GM12878 (cell line): ENCODE data around the gene MRTFB. TPM values are rescaled to one million over a fixed set of nuclear protein-coding genes. Genes with fewer than 3 reads are reported as not detected.

Source experiments
- ATAC-seq: fragments of 200-7000 bp; cut with Tn5 transposase; 3 replicates; pipeline ENCODE4 v1.9.1; 2020; ENCODE audit warnings: mild to moderate bottlenecking, moderate library complexity
- BruUV-seq: library from RNA; stranded (reverse); fragments of 400-500 nt; replicated peaks from 2 replicates; lab custom pipeline; 2021; lab: Mats Ljungman, UMichigan
- CTCF ChIA-PET: fragments of 300-600 bp; sonication (Branson Sonifier 250); formaldehyde crosslinking; extraction: SDS; loops from one replicate; lab custom pipeline; 2021; ENCODE audit warnings: inconsistent platforms; lab: Yijun Ruan, JAX
- POLR2A ChIA-PET: fragments of 350-600 bp; formaldehyde crosslinking; extraction: SDS; loops from one replicate; lab custom pipeline; 2021; ENCODE audit warnings: inconsistent platforms; lab: Charles Lee
- RAD21 ChIA-PET: fragments of 300-600 bp; sonication (Branson Sonifier 250); formaldehyde crosslinking; loops from one replicate; lab custom pipeline; 2023; ENCODE audit warnings: antibody characterized with exemption; ENCODE audit not compliant: unreplicated experiment; lab: Charles Lee
- SMC1A ChIA-PET: fragments of 300-600 bp; sonication (Branson Sonifier 250); formaldehyde crosslinking; loops from one replicate; lab custom pipeline; 2023; ENCODE audit not compliant: unreplicated experiment, uncharacterized antibody; lab: Charles Lee
- DNase-seq: peaks from one replicate; pipeline ENCODE4 v3.0.0-alpha.2; 2011; ENCODE audit warnings: low read depth, low spot score
- FAIRE-seq: peaks from 3 replicates; lab custom pipeline; 2011; peaks lifted over from hg19 to GRCh38; lab: Jason Lieb, UNC
- H2AFZ ChIP-seq: 2 replicates; pipeline ENCODE4 v1.6.0; 2011; ENCODE audit warnings: low read depth, low read length, control low read depth; ENCODE audit not compliant: control insufficient read depth
- H3K27ac ChIP-seq: 2 replicates; pipeline ENCODE4 v1.5.1; 2011; ENCODE audit warnings: control low read depth; ENCODE audit not compliant: control insufficient read depth, insufficient read depth
- H3K27me3 ChIP-seq, 2 experiments: replicated peaks in 1 of 2; 2 replicates each; pipeline versions ENCODE4 v1.6.0 to v1.6.1; 2011; ENCODE audit warnings: low read length in 1 of 2; ENCODE audit not compliant: control insufficient read depth in 2 of 2, insufficient read depth in 2 of 2
- H3K36me3 ChIP-seq, 2 experiments: 2 replicates each; pipeline ENCODE4 v1.5.1; 2011; ENCODE audit warnings: low read length in 1 of 2; ENCODE audit not compliant: control insufficient read depth in 2 of 2, insufficient read depth in 2 of 2
- H3K4me1 ChIP-seq: 2 replicates; pipeline ENCODE4 v1.6.1; 2011; ENCODE audit warnings: mild to moderate bottlenecking, low read length, moderate library complexity, mixed read lengths; ENCODE audit not compliant: control insufficient read depth, insufficient read depth
- H3K4me2 ChIP-seq: 2 replicates; pipeline ENCODE4 v1.6.0; 2011; ENCODE audit warnings: control low read depth; ENCODE audit not compliant: control insufficient read depth, insufficient read depth
- H3K4me3 ChIP-seq: fragments of 200-600 bp; sonication (generic); 2 replicates; pipeline ENCODE4 v1.5.1; 2016
- H3K79me2 ChIP-seq: 2 replicates; pipeline ENCODE4 v1.6.0; 2011; ENCODE audit warnings: low read length; ENCODE audit not compliant: control insufficient read depth, insufficient read depth
- H3K9ac ChIP-seq: 2 replicates; pipeline ENCODE4 v1.8.0; 2011; ENCODE audit warnings: low read length, control low read depth, mixed read lengths; ENCODE audit not compliant: control insufficient read depth, insufficient read depth
- H3K9me3 ChIP-seq: replicated peaks from 3 replicates; pipeline ENCODE4 v1.5.1; 2011; ENCODE audit warnings: mild to moderate bottlenecking, low read length; ENCODE audit not compliant: control insufficient read depth, insufficient read depth
- H4K20me1 ChIP-seq: 2 replicates; pipeline ENCODE4 v1.6.0; 2011; ENCODE audit not compliant: control insufficient read depth, insufficient read depth
- BACH1 ChIP-seq: fragments of 450-650 bp; IDR thresholded peaks from 2 replicates; pipeline ENCODE4 v1.6.1; 2017; ENCODE audit warnings: mild to moderate bottlenecking, borderline replicate concordance
- CBFB ChIP-seq: IDR thresholded peaks from 2 replicates; pipeline ENCODE4 v1.6.1; 2016; ENCODE audit warnings: antibody characterized with exemption, low read depth
- CBX5 ChIP-seq: sonication (generic); IDR thresholded peaks from 2 replicates; pipeline ENCODE4 v1.6.1; 2016; ENCODE audit warnings: low read depth, moderate library complexity, mild to moderate bottlenecking, inconsistent platforms
- CHD2 ChIP-seq: IDR thresholded peaks from 2 replicates; pipeline ENCODE4 v1.6.1; 2011; ENCODE audit warnings: low read depth, low read length, improper control_type of control experiment, borderline replicate concordance
- CREB1 ChIP-seq: IDR thresholded peaks from 2 replicates; pipeline ENCODE4 v1.6.1; 2012; ENCODE audit warnings: low read depth, mild to moderate bottlenecking, inconsistent platforms
- CREM ChIP-seq: IDR thresholded peaks from 2 replicates; pipeline ENCODE4 v1.6.1; 2014; ENCODE audit warnings: antibody characterized with exemption, low read depth
- E2F4 ChIP-seq: IDR thresholded peaks from 2 replicates; pipeline ENCODE4 v1.6.1; 2012; ENCODE audit warnings: low read depth, low read length, improper control_type of control experiment
- EED ChIP-seq: sonication (generic); IDR thresholded peaks from 2 replicates; pipeline ENCODE4 v1.6.1; 2016; ENCODE audit warnings: antibody characterized with exemption, low read depth
- MXI1 ChIP-seq: fragments of 150-350 bp; IDR thresholded peaks from 2 replicates; pipeline ENCODE4 v1.6.1; 2011; ENCODE audit warnings: low read depth, mild to moderate bottlenecking, inconsistent platforms, low read length, improper control_type of control experiment
- NFYA ChIP-seq: IDR thresholded peaks from 2 replicates; pipeline ENCODE4 v1.6.1; 2011; ENCODE audit warnings: low read depth, mild to moderate bottlenecking, low read length, improper control_type of control experiment, borderline replicate concordance
- NR2C1 ChIP-seq: fragments of 450-650 bp; IDR thresholded peaks from 2 replicates; pipeline ENCODE4 v1.6.1; 2017; ENCODE audit warnings: antibody characterized with exemption, mild to moderate bottlenecking, moderate library complexity
- TAF1 ChIP-seq: IDR thresholded peaks from 2 replicates; pipeline ENCODE4 v1.6.1; 2011; ENCODE audit warnings: mild to moderate bottlenecking, low read depth, low read length, borderline replicate concordance
- TCF12 ChIP-seq: IDR thresholded peaks from 2 replicates; pipeline ENCODE4 v1.6.1; 2011; ENCODE audit warnings: low read depth, mild to moderate bottlenecking, low read length
- YBX1 ChIP-seq: fragments of 450-650 bp; IDR thresholded peaks from 2 replicates; pipeline ENCODE4 v1.6.1; 2016; ENCODE audit warnings: antibody characterized with exemption
- ZSCAN29 ChIP-seq: fragments of 450-650 bp; IDR thresholded peaks from 2 replicates; pipeline ENCODE4 v1.6.1; 2017; ENCODE audit warnings: mild to moderate bottlenecking, moderate library complexity
- WGBS: methylation state at CpG from one replicate; pipeline ENCODE4 v1.1.6; 2016; ENCODE audit warnings: low lambda C conversion rate; ENCODE audit not compliant: insufficient replicate concordance, insufficient coverage; ENCODE audit errors: missing lambda C conversion rate; 5-methylcytosine and 5-hydroxymethylcytosine counted together
- in situ Hi-C: fragments of 300-500 bp; cut with MboI; formaldehyde crosslinking; loops from 9 replicates; pipeline ENCODE4 v1.14.3; 2018; ENCODE audit warnings: mixed read lengths
- intact Hi-C: fragments of 100-400 bp; cut with micrococcal nuclease; formaldehyde crosslinking; loops from one replicate; pipeline ENCODE4 v1.14.2; 2022; ENCODE audit not compliant: unreplicated experiment
- polyA plus RNA-seq, 11 experiments: library from polyadenylated mRNA; depleted of rRNA in 4 of 11; unstranded in 6 of 11; stranded (reverse) in 5 of 11; fragments of >200 nt; fragmentation: Nextera tagmentation in 4 of 11; fragmentation: Illumina TruSeq in 1 of 11; extraction: Ambion mirVana in 4 of 11; extraction: Trizol in 1 of 11; gene quantifications; 1 replicate in 1 of 11; 2 replicates in 10 of 11; pipeline versions ENCODE4 v1.2.1 to v1.2.3, GENCODE V29; 2011 to 2016; ENCODE audit warnings: inconsistent platforms in 2 of 11, missing spikeins in 2 of 11, low read depth in 1 of 11
- total RNA-seq, 4 experiments: library from RNA; depleted of rRNA in 3 of 4; stranded (reverse); fragments of >200 nt in 3 of 4; fragmentation: Illumina TruSeq in 1 of 4; extraction: Trizol in 1 of 4; gene quantifications; 2 replicates each; pipeline versions ENCODE4 v1.2.1 to v1.2.3, GENCODE V29; 2013 to 2021
- TF ChIP-seq, protein P1 (sequence below): IDR thresholded peaks from 2 replicates; pipeline ENCODE4 v1.6.1; 2012; ENCODE audit warnings: low read depth, low read length, improper control_type of control experiment
- TF ChIP-seq, protein P2 (sequence below): fragments of 450-650 bp; IDR thresholded peaks from 2 replicates; pipeline ENCODE4 v1.6.1; 2017; ENCODE audit warnings: mild to moderate bottlenecking, moderate library complexity
- TF ChIP-seq, protein P3 (sequence below): IDR thresholded peaks from 2 replicates; pipeline ENCODE4 v1.6.1; 2011; ENCODE audit warnings: borderline replicate concordance, low read depth, mild to moderate bottlenecking, moderate library complexity, low read length; ENCODE audit not compliant: insufficient read depth, poor library complexity, severe bottlenecking

Gene MRTFB
- total and polyA plus RNA-seq, 10 of the 15 experiments (the other 5 are each of a cell fraction or from before 2014, with no cell fraction given): 2.1 to 14.3 (median 8.0) TPM

DNA sequence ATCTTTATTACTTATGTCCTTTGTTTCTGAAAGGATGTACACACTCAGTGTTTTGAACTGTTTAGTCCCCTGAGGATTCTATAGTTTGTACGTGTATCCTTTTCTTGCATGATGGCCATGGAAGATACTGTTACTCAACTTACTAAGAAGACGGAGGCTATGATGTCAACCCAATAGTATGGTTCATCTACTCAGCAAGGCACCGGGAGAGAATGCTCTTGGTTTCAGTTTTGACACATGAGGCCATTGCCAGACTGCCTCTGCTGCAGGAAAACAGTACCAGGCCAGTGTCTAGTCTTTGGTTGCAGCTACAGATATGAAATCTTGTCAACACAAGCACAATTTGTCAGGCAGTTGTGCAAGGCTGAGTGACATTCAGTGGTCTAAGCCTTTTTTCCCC lies 134.5 kb downstream of the MRTFB start:
- ATAC-seq (peak; percentile 65), FAIRE-seq (peak; percentile 44), DNase-seq (no peak)
- no TSS peak for BruUV-seq
- in situ Hi-C loops (no loop called here), intact Hi-C loops (no loop called here)
- H2AFZ ChIP-seq: no peak overlapping the region
- H3K4me1 ChIP-seq: peaks cover 8% of the 10 kb centered on the region
- POLR2A ChIA-PET: interaction anchor here (0.6 kb wide), 1 partner anchor 137 kb away, joined by 3 read pairs; no protein-coding TSS in a partner anchor
- CTCF ChIA-PET: no interaction called here
- no peak overlapping the region for H3K9ac ChIP-seq
- H3K4me3 ChIP-seq: no peak overlapping the region
- RAD21 ChIA-PET: no interaction called here
- no peaks in the 10 kb centered on the region for H3K9me3 ChIP-seq
- H3K27ac ChIP-seq: no peak overlapping the region
- no peak for TF ChIP-seq CHD2
- no peak for TF ChIP-seq CBFB
- 0 out of 2 replicates have a peak, but pooled peaks have one; percentile 25 for TF ChIP-seq CREB1
- TF ChIP-seq CREM: peak; percentile 12; the same call in 1 of the 2 replicates
- TF ChIP-seq NR2C1: no peak
- TF ChIP-seq, protein P1, sequence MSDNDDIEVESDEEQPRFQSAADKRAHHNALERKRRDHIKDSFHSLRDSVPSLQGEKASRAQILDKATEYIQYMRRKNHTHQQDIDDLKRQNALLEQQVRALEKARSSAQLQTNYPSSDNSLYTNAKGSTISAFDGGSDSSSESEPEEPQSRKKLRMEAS: no peak
- TF ChIP-seq BACH1: no peak
- TF ChIP-seq NFYA: no peak
- no peak for TF ChIP-seq ZSCAN29
- no peak for TF ChIP-seq YBX1
- TF ChIP-seq, protein P2, sequence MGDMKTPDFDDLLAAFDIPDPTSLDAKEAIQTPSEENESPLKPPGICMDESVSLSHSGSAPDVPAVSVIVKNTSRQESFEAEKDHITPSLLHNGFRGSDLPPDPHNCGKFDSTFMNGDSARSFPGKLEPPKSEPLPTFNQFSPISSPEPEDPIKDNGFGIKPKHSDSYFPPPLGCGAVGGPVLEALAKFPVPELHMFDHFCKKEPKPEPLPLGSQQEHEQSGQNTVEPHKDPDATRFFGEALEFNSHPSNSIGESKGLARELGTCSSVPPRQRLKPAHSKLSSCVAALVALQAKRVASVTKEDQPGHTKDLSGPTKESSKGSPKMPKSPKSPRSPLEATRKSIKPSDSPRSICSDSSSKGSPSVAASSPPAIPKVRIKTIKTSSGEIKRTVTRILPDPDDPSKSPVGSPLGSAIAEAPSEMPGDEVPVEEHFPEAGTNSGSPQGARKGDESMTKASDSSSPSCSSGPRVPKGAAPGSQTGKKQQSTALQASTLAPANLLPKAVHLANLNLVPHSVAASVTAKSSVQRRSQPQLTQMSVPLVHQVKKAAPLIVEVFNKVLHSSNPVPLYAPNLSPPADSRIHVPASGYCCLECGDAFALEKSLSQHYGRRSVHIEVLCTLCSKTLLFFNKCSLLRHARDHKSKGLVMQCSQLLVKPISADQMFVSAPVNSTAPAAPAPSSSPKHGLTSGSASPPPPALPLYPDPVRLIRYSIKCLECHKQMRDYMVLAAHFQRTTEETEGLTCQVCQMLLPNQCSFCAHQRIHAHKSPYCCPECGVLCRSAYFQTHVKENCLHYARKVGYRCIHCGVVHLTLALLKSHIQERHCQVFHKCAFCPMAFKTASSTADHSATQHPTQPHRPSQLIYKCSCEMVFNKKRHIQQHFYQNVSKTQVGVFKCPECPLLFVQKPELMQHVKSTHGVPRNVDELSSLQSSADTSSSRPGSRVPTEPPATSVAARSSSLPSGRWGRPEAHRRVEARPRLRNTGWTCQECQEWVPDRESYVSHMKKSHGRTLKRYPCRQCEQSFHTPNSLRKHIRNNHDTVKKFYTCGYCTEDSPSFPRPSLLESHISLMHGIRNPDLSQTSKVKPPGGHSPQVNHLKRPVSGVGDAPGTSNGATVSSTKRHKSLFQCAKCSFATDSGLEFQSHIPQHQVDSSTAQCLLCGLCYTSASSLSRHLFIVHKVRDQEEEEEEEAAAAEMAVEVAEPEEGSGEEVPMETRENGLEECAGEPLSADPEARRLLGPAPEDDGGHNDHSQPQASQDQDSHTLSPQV: no peak
- TF ChIP-seq E2F4: no peak
- no peak for TF ChIP-seq TAF1
- TF ChIP-seq MXI1: no peak
- TF ChIP-seq, protein P3, sequence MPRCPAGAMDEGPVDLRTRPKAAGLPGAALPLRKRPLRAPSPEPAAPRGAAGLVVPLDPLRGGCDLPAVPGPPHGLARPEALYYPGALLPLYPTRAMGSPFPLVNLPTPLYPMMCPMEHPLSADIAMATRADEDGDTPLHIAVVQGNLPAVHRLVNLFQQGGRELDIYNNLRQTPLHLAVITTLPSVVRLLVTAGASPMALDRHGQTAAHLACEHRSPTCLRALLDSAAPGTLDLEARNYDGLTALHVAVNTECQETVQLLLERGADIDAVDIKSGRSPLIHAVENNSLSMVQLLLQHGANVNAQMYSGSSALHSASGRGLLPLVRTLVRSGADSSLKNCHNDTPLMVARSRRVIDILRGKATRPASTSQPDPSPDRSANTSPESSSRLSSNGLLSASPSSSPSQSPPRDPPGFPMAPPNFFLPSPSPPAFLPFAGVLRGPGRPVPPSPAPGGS: no peak
- TF ChIP-seq TCF12: no peak
- no peak for TF ChIP-seq EED
- no peak for TF ChIP-seq CBX5
- no peaks in the 10 kb centered on the region for H3K27me3 ChIP-seq
- WGBS: 18% methylated on average over 3 of the region's 3 CpGs
- H3K4me2 ChIP-seq: no peak overlapping the region; the same call in 1 of the 2 replicates
- no peaks in the 10 kb centered on the region for H3K79me2 ChIP-seq
- H3K36me3 ChIP-seq: no peaks in the 10 kb centered on the region
- no peaks in the 10 kb centered on the region for H4K20me1 ChIP-seq
- SMC1A ChIA-PET: interaction anchor here (1.3 kb wide), 1 partner anchor 13 kb away, joined by 3 read pairs; no protein-coding TSS in a partner anchor
